GM10847 (cell line): ENCODE measurements around the gene FAM216A.

ENCODE experiments used
- POLR2A ChIP-seq: IDR thresholded peaks from 2 replicates; pipeline ENCODE4 v1.6.1; 2011; ENCODE audit not compliant: insufficient read length; ENCODE audit errors: extremely low read depth

The FAM216A gene

GRCh38 chr12:110498984-110499706, 30.5 kb downstream of the FAM216A start:
- no peak for TF ChIP-seq POLR2A

GRCh38 chr12:110501399-110501751, 32.7 kb downstream of the FAM216A start:
- no peak for TF ChIP-seq POLR2A

GRCh38 chr12:110501752-110502738, 33.4 kb downstream of the FAM216A start, which contains the start of the genes RAD9B and VPS29:
Gene RAD9B, plus strand, starts transcription at chr12:110502331. Its CDS starts 7 bp downstream, at chr12:110502338.
Gene VPS29, minus strand, starts transcription at chr12:110502111. Its CDS starts 60 bp downstream, at chr12:110502051.
- peak; percentile 92 for TF ChIP-seq POLR2A

- TF ChIP-seq POLR2A: no peak
Observed at GRCh38 chr12:110503432-110503831, 34.8 kb downstream of the FAM216A start.

GRCh38 chr12:110505332-110505731, 36.7 kb downstream of the FAM216A start:
- TF ChIP-seq POLR2A: no peak

GRCh38 chr12:110508071-110508586, 39.5 kb downstream of the FAM216A start:
- no peak for TF ChIP-seq POLR2A

GRCh38 chr12:110513842-110514241, 45.2 kb downstream of the FAM216A start:
- TF ChIP-seq POLR2A: no peak

GRCh38 chr12:110514363-110514762, 45.7 kb downstream of the FAM216A start:
- TF ChIP-seq POLR2A: no peak

GRCh38 chr12:110516995-110517394, 48.4 kb downstream of the FAM216A start:
- TF ChIP-seq POLR2A: no peak

- no peak for TF ChIP-seq POLR2A
Observed at GRCh38 chr12:110528277-110528839, 59.7 kb downstream of the FAM216A start.

- TF ChIP-seq POLR2A: no peak
Observed at GRCh38 chr12:110530511-110530910, 61.9 kb downstream of the FAM216A start.

GRCh38 chr12:110531741-110532333, 63.2 kb downstream of the FAM216A start:
- TF ChIP-seq POLR2A: no peak

- no peak for TF ChIP-seq POLR2A
Observed at GRCh38 chr12:110532644-110533043, 64.0 kb downstream of the FAM216A start.

- TF ChIP-seq POLR2A: no peak
Observed at GRCh38 chr12:110533607-110534006, 65.0 kb downstream of the FAM216A start.

GRCh38 chr12:110534811-110535210, 66.2 kb downstream of the FAM216A start:
- no peak for TF ChIP-seq POLR2A
